HCT116 (cell line): ENCODE measurements around the gene GOLGA7B. TPM values are rescaled to one million over a fixed set of nuclear protein-coding genes. Genes with fewer than 3 reads are reported as not detected.

ENCODE experiments used
- ATAC-seq: fragments of 200-7000 bp; cut with Tn5 transposase; 2 replicates; pipeline ENCODE4 v1.9.1; 2020; ENCODE audit warnings: mild to moderate bottlenecking, moderate library complexity
- BruUV-seq: library from RNA; stranded (reverse); fragments of 400-500 nt; replicated peaks from 2 replicates; lab custom pipeline; 2021; lab: Mats Ljungman, UMichigan
- CTCF ChIA-PET: fragments of 300-600 bp; sonication (Branson Sonifier 250); formaldehyde crosslinking; loops from one replicate; lab custom pipeline; 2021; ENCODE audit warnings: antibody characterized with exemption; lab: Charles Lee
- POLR2A ChIA-PET: fragments of 300-600, 350-600 bp; sonication (Branson Sonifier 250); formaldehyde crosslinking; loops from one replicate; lab custom pipeline; 2021; ENCODE audit warnings: antibody characterized with exemption; lab: Charles Lee
- RAD21 ChIA-PET, 2 experiments: fragments of 300-600 bp; sonication (Branson Sonifier 250); formaldehyde crosslinking; loops; one replicate each; lab custom pipeline; 2023; ENCODE audit warnings: low total read pairs in 2 of 2; ENCODE audit not compliant: uncharacterized antibody in 2 of 2, unreplicated experiment in 2 of 2, low non-redundant PET in 1 of 2; lab: Charles Lee
- DNase-seq: peaks from one replicate; pipeline ENCODE4 v3.0.0-alpha.2; 2010; ENCODE audit warnings: low read depth, low spot score
- H2AFZ ChIP-seq: fragments of 200-600 bp; shearing (Covaris generic), sonication (generic); 2 replicates; pipeline ENCODE4 v1.6.1; 2017; ENCODE audit warnings: low read depth, mixed run types, mixed read lengths, antibody characterized with exemption, low read length; ENCODE audit not compliant: poor library complexity, severe bottlenecking
- H3K27ac ChIP-seq: 2 replicates; pipeline ENCODE4 v1.5.1; 2012; ENCODE audit warnings: low read depth, low read length
- H3K27me3 ChIP-seq: fragments of 200-600 bp; sonication (generic); 2 replicates; pipeline ENCODE4 v1.6.1; 2016; ENCODE audit warnings: mixed run types, low read length, mixed read lengths; ENCODE audit not compliant: insufficient read depth
- H3K36me3 ChIP-seq, 2 experiments: fragments of 200-500 bp in 1 of 2; fragments of 200-600 bp in 1 of 2; sonication (Bioruptor generic) in 1 of 2; sonication (generic) in 1 of 2; 2 replicates each; pipeline versions ENCODE4 v1.5.1 to v1.6.1; 2014 to 2016; ENCODE audit warnings: low read length in 2 of 2, inconsistent platforms in 1 of 2, mixed read lengths in 1 of 2, mixed run types in 1 of 2; ENCODE audit not compliant: insufficient read depth in 2 of 2, control insufficient read depth in 1 of 2
- H3K4me1 ChIP-seq, 2 experiments: fragments of 200-600 bp in 1 of 2; sonication (generic) in 1 of 2; 2 replicates each; pipeline versions ENCODE4 v1.5.1 to v1.6.1; 2012 to 2017; ENCODE audit warnings: low read length in 2 of 2, inconsistent platforms in 1 of 2, mild to moderate bottlenecking in 1 of 2, mixed read lengths in 1 of 2, mixed run types in 1 of 2, moderate library complexity in 1 of 2; ENCODE audit not compliant: insufficient read depth in 2 of 2, control insufficient read depth in 1 of 2
- H3K4me2 ChIP-seq: fragments of 200-600 bp; sonication (generic); 2 replicates; pipeline ENCODE4 v1.6.1; 2017; ENCODE audit warnings: mixed run types, low read length, mixed read lengths
- H3K4me3 ChIP-seq, 2 experiments: fragments of 200-600 bp in 1 of 2; sonication (generic) in 1 of 2; replicated peaks in 1 of 2; 2 replicates each; pipeline ENCODE4 v1.5.1; 2011 to 2016; ENCODE audit warnings: low read length in 2 of 2, control low read depth in 1 of 2, low read depth in 1 of 2, mild to moderate bottlenecking in 1 of 2, mixed read lengths in 1 of 2, mixed run types in 1 of 2
- H3K79me2 ChIP-seq: fragments of 200-600 bp; sonication (generic); 2 replicates; pipeline ENCODE4 v1.6.1; 2017; ENCODE audit warnings: mild to moderate bottlenecking, mixed run types, low read length, moderate library complexity, mixed read lengths; ENCODE audit not compliant: insufficient read depth
- H3K9ac ChIP-seq: fragments of 200-600 bp; sonication (generic); 2 replicates; pipeline ENCODE4 v1.6.1; 2016; ENCODE audit warnings: low read length, mixed read lengths
- H3K9me2 ChIP-seq: fragments of 200-600 bp; sonication (generic), shearing (Covaris generic); 2 replicates; pipeline ENCODE4 v1.6.1; 2017; ENCODE audit warnings: mixed run types, mild to moderate bottlenecking, moderate library complexity; ENCODE audit not compliant: insufficient read depth
- H3K9me3 ChIP-seq, 2 experiments: fragments of 200-500 bp in 1 of 2; fragments of 200-600 bp in 1 of 2; sonication (Bioruptor generic) in 1 of 2; sonication (generic) in 1 of 2; 2 replicates each; pipeline ENCODE4 v1.6.1; 2014 to 2017; ENCODE audit warnings: low read length in 2 of 2, mixed read lengths in 2 of 2, inconsistent platforms in 1 of 2, low read depth in 1 of 2, mild to moderate bottlenecking in 1 of 2, mixed run types in 1 of 2, moderate library complexity in 1 of 2; ENCODE audit not compliant: control insufficient read depth in 1 of 2, insufficient read depth in 1 of 2
- H4K20me1 ChIP-seq: fragments of 200-600 bp; sonication (generic), shearing (Covaris generic); 2 replicates; pipeline ENCODE4 v1.6.1; 2017; ENCODE audit warnings: mixed run types, mild to moderate bottlenecking, moderate library complexity; ENCODE audit not compliant: insufficient read depth
- CEBPB ChIP-seq: IDR thresholded peaks from 2 replicates; pipeline ENCODE4 v1.6.1; 2012; ENCODE audit warnings: low read depth
- EGR1 ChIP-seq: IDR thresholded peaks from 2 replicates; pipeline ENCODE4 v1.6.1; 2012; ENCODE audit warnings: low read depth
- POLR2AphosphoS5 ChIP-seq: IDR thresholded peaks from 2 replicates; pipeline ENCODE4 v1.6.1; 2011; ENCODE audit warnings: mild to moderate bottlenecking, low read depth, low read length, moderate library complexity
- REST ChIP-seq: IDR thresholded peaks from 2 replicates; pipeline ENCODE4 v1.6.1; 2012; ENCODE audit warnings: low read depth
- ZBTB33 ChIP-seq: IDR thresholded peaks from 2 replicates; pipeline ENCODE4 v1.6.1; 2011; ENCODE audit warnings: mild to moderate bottlenecking, low read length, moderate library complexity; ENCODE audit not compliant: insufficient replicate concordance; ENCODE audit errors: extremely low read depth
- intact Hi-C: fragments of 100-400 bp; cut with micrococcal nuclease; formaldehyde crosslinking; loops from 2 replicates; pipeline ENCODE4 v1.10.0; 2022
- total RNA-seq: library from RNA; stranded (reverse); gene quantifications from one replicate; pipeline ENCODE4 v1.2.1, GENCODE V29; 2021; ENCODE audit not compliant: unreplicated experiment

Gene GOLGA7B
- total RNA-seq, 1 experiment from 2014 or later, result 1.0 TPM

DNA sequence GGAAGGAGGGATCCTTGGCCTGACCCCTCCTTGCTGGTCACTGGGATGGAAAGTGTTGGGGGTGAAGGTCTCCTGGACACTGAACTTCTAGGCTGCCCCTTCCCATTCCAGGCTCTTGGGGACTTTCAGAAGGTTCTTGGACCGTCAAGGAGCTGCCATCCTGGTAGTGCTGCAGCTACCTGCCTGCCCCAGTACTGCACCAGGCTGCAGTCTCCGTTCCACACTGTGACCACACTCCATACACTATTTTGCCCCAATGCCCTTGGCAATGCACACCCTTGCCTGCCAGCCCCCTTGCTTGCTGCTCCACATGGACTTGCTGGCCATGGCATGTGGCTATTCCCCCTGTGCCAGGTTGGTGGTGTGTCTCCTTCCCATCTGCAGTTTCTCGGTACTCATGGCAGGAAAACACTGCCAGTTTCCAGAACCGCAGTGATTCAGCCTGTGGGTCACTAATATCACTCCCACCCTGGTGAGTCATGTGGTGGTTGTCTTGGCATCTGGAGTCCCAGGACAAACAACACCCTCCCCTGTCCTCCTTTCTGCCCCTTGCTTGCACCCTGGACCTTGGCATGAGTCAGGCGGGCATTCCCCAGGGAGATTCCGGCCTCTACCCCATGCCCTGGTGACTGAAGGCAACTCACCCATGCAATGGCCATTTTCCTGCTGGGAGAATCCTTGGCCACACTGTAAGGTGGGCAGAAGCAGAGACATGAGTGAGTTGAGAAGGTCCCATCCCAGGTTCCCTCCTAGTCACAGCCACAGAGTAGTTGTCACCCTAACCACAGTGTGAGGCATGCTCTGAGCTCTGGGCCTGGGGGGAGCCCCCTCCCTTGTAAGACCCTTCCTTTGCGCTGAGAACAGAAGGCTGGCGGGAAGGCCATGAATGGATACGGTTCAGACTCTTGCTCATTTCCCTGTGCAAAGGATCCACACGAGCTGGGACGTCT lies 32.8 kb downstream of the GOLGA7B start:
- H3K9ac ChIP-seq, result peak overlapping the region; percentile 48
- H3K27ac ChIP-seq, result no peak overlapping the region
- no peaks in the 10 kb centered on the region for H3K9me2 ChIP-seq
- RAD21 ChIA-PET, result no interaction called here
- no peaks in the 10 kb centered on the region for H3K79me2 ChIP-seq
- intact Hi-C loops, result no loop called here
- no peak for TF ChIP-seq ZBTB33
- no peak for TF ChIP-seq REST
- no peak for TF ChIP-seq CEBPB
- TF ChIP-seq POLR2AphosphoS5, result peak; percentile 71
- no peak for TF ChIP-seq EGR1
- TF ChIP-seq, all 23 proteins: peak for 1
- Histone ChIP-seq H3K9me3 (no peaks in the 10 kb centered on the region), H3K4me3 (peak overlapping the region in 1 of 2 experiments; percentile 34; a peak in 1 of 4 replicates), H4K20me1 (no peaks in the 10 kb centered on the region), H2AFZ (no peak overlapping the region), H3K36me3 (no peaks in the 10 kb centered on the region), H3K4me1 (peaks cover 16 to 43% of the 10 kb centered on the region in 2 experiments), H3K4me2 (peak overlapping the region; percentile 76), H3K27me3 (no peaks in the 10 kb centered on the region)
- no TSS peak for BruUV-seq
- DNase-seq, result peak; percentile 90
- ChIA-PET POLR2A (no interaction called here), CTCF (no interaction called here)
- peak; percentile 88 for ATAC-seq
